HEK293 (cell line): ENCODE results near the gene ITPR3.

ENCODE experiments used
- CTCF ChIA-PET: fragments of 350-600 bp; formaldehyde crosslinking; extraction: SDS; loops from one replicate; lab custom pipeline; 2021; ENCODE audit warnings: antibody characterized with exemption; lab: Yijun Ruan, JAX
- POLR2A ChIA-PET: fragments of 300-600 bp; formaldehyde crosslinking; extraction: SDS; loops from one replicate; lab custom pipeline; 2020; ENCODE audit warnings: antibody characterized with exemption, inconsistent platforms; lab: Yijun Ruan, JAX
- H3K27ac ChIP-seq: fragments of 200-500 bp; sonication (Bioruptor generic); 2 replicates; pipeline ENCODE4 v1.5.1; 2014; ENCODE audit warnings: low read depth, low read length, control low read depth, inconsistent platforms; ENCODE audit errors: extremely low read depth
- H3K36me3 ChIP-seq, 2 experiments: fragments of 200-500 bp in 1 of 2; sonication (Bioruptor generic) in 1 of 2; 1 replicate in 1 of 2; 2 replicates in 1 of 2; pipeline ENCODE4 v1.5.1; 2014 to 2017; ENCODE audit warnings: inconsistent platforms in 2 of 2, low read length in 2 of 2; ENCODE audit not compliant: control insufficient read depth in 2 of 2, insufficient read depth in 1 of 2
- H3K4me1 ChIP-seq: fragments of 200-500 bp; sonication (Bioruptor generic); 2 replicates; pipeline ENCODE4 v1.5.1; 2014; ENCODE audit warnings: mild to moderate bottlenecking, low read length, inconsistent platforms; ENCODE audit not compliant: control insufficient read depth, insufficient read depth
- H3K4me3 ChIP-seq: 2 replicates; pipeline ENCODE4 v1.5.1; 2011; ENCODE audit warnings: low read depth, mild to moderate bottlenecking, control low read depth, low read length, moderate library complexity
- H3K9me3 ChIP-seq: fragments of 200-500 bp; sonication (Bioruptor generic); 2 replicates; pipeline ENCODE4 v1.5.1; 2014; ENCODE audit warnings: low read depth, low read length, inconsistent platforms; ENCODE audit not compliant: control insufficient read depth, insufficient read depth
- EGR2 ChIP-seq: fragments of 450-650 bp; formaldehyde crosslinking; IDR thresholded peaks from 2 replicates; pipeline ENCODE4 v1.5.1; 2016; ENCODE audit warnings: low read depth, missing biosample characterization, missing genetic modification characterization
- HOXA7 ChIP-seq: sonication (generic); formaldehyde crosslinking; IDR thresholded peaks from 2 replicates; pipeline ENCODE4 v1.8.1; 2022; ENCODE audit warnings: missing genetic modification reagents, borderline replicate concordance
- OVOL3 ChIP-seq: fragments of 450-650 bp; formaldehyde crosslinking; IDR thresholded peaks from 2 replicates; pipeline ENCODE4 v1.5.1; 2016; ENCODE audit warnings: missing biosample characterization, missing genetic modification characterization
- SALL2 ChIP-seq: fragments of 450-650 bp; formaldehyde crosslinking; IDR thresholded peaks from 2 replicates; pipeline ENCODE4 v1.5.0; 2017; ENCODE audit warnings: missing biosample characterization, mild to moderate bottlenecking, missing genetic modification characterization, borderline replicate concordance
- ZBTB20 ChIP-seq: fragments of 450-650 bp; formaldehyde crosslinking; IDR thresholded peaks from 2 replicates; pipeline ENCODE4 v1.5.1; 2016; ENCODE audit warnings: missing biosample characterization, missing genetic modification characterization
- ZIC2 ChIP-seq: fragments of 450-650 bp; formaldehyde crosslinking; IDR thresholded peaks from 2 replicates; pipeline ENCODE4 v1.5.1; 2016; ENCODE audit warnings: missing biosample characterization, missing genetic modification characterization
- ZNF138 ChIP-seq: fragments of 450-650 bp; formaldehyde crosslinking; IDR thresholded peaks from 2 replicates; pipeline ENCODE4 v1.5.1; 2016; ENCODE audit warnings: missing biosample characterization, missing genetic modification characterization, borderline replicate concordance
- ZNF175 ChIP-seq: fragments of 450-650 bp; formaldehyde crosslinking; IDR thresholded peaks from 2 replicates; pipeline ENCODE4 v1.5.1; 2016; ENCODE audit warnings: missing biosample characterization, missing genetic modification characterization
- ZNF221 ChIP-seq: fragments of 450-650 bp; formaldehyde crosslinking; IDR thresholded peaks from 2 replicates; pipeline ENCODE4 v1.5.1; 2017; ENCODE audit warnings: missing biosample characterization, missing genetic modification characterization, borderline replicate concordance
- ZNF266 ChIP-seq: fragments of 450-650 bp; formaldehyde crosslinking; IDR thresholded peaks from 2 replicates; pipeline ENCODE4 v1.5.1; 2016; ENCODE audit warnings: missing biosample characterization, missing genetic modification characterization, low read depth
- ZNF433 ChIP-seq: fragments of 450-650 bp; formaldehyde crosslinking; IDR thresholded peaks from 2 replicates; pipeline ENCODE4 v1.5.1; 2016; ENCODE audit warnings: missing biosample characterization, missing genetic modification characterization, low read depth
- ZNF596 ChIP-seq: fragments of 450-650 bp; IDR thresholded peaks from 2 replicates; pipeline ENCODE4 v1.5.0; 2018; ENCODE audit warnings: missing biosample characterization, mild to moderate bottlenecking, missing genetic modification characterization, moderate library complexity
- ZNF623 ChIP-seq: fragments of 450-650 bp; formaldehyde crosslinking; IDR thresholded peaks from 2 replicates; pipeline ENCODE4 v1.5.1; 2016; ENCODE audit warnings: missing biosample characterization, missing genetic modification characterization
- ZNF843 ChIP-seq: fragments of 450-650 bp; formaldehyde crosslinking; IDR thresholded peaks from 2 replicates; pipeline ENCODE4 v1.5.1; 2016; ENCODE audit warnings: missing biosample characterization, missing genetic modification characterization
- TF ChIP-seq, protein P1 (sequence below): fragments of 450-650 bp; formaldehyde crosslinking; IDR thresholded peaks from 2 replicates; pipeline ENCODE4 v1.5.1; 2016; ENCODE audit warnings: missing biosample characterization, missing genetic modification characterization

Gene ITPR3

GRCh38 chr6:33735216-33735615, 114.1 kb downstream of the ITPR3 start:
- no peak overlapping the region for H3K27ac ChIP-seq
- no peaks in the 10 kb centered on the region for H3K36me3 ChIP-seq
- ChIA-PET CTCF (interaction anchor here (0.6 to 1.0 kb wide), 2 partner anchors 36 to 53 kb away, joined by 3 read pairs; no protein-coding TSS in a partner anchor), POLR2A (no interaction called here)
- H3K4me1 ChIP-seq: no peaks in the 10 kb centered on the region
- no peaks in the 10 kb centered on the region for H3K9me3 ChIP-seq
- TF ChIP-seq ZNF433 (tag by site-specific recombination) (no peak), ZNF221 (tag by site-specific recombination) (no peak), ZNF596 (tag by site-specific recombination) (no peak), ZBTB20 (tag by site-specific recombination) (no peak), ZNF623 (no peak), ZNF175 (no peak)
- H3K4me3 ChIP-seq: no peak overlapping the region

- no peaks in the 10 kb centered on the region for H3K4me1 ChIP-seq
- H3K4me3 ChIP-seq: no peak overlapping the region
- POLR2A ChIA-PET: interaction anchor here (1.4 kb wide), 1 partner anchor 26 kb away, joined by 6 read pairs; the partner anchor contains the start of gene UQCC2
- CTCF ChIA-PET: interaction anchor here (0.7 to 1.6 kb wide), 6 partner anchors 9 to 290 kb away, joined by 3 to 5 read pairs (median 4); no protein-coding TSS in a partner anchor
- H3K36me3 ChIP-seq: no peaks in the 10 kb centered on the region
- H3K27ac ChIP-seq: no peak overlapping the region
- no peaks in the 10 kb centered on the region for H3K9me3 ChIP-seq
- peak; percentile 20; the same call in 1 of the 2 replicates for TF ChIP-seq EGR2 (tag by site-specific recombination)
- TF ChIP-seq ZIC2: peak; percentile 43
- TF ChIP-seq ZNF843 (tag by site-specific recombination): no peak
These were observed 116.3 kb downstream of the ITPR3 start for GRCh38 chr6:33737267-33738026.

- H3K4me3 ChIP-seq: no peak overlapping the region
- no peaks in the 10 kb centered on the region for H3K36me3 ChIP-seq
- POLR2A ChIA-PET: interaction anchor here (1.4 kb wide), 1 partner anchor 27 kb away, joined by 6 read pairs; the partner anchor contains the start of gene UQCC2
- H3K27ac ChIP-seq: no peak overlapping the region
- TF ChIP-seq OVOL3: no peak
- TF ChIP-seq, protein P1, sequence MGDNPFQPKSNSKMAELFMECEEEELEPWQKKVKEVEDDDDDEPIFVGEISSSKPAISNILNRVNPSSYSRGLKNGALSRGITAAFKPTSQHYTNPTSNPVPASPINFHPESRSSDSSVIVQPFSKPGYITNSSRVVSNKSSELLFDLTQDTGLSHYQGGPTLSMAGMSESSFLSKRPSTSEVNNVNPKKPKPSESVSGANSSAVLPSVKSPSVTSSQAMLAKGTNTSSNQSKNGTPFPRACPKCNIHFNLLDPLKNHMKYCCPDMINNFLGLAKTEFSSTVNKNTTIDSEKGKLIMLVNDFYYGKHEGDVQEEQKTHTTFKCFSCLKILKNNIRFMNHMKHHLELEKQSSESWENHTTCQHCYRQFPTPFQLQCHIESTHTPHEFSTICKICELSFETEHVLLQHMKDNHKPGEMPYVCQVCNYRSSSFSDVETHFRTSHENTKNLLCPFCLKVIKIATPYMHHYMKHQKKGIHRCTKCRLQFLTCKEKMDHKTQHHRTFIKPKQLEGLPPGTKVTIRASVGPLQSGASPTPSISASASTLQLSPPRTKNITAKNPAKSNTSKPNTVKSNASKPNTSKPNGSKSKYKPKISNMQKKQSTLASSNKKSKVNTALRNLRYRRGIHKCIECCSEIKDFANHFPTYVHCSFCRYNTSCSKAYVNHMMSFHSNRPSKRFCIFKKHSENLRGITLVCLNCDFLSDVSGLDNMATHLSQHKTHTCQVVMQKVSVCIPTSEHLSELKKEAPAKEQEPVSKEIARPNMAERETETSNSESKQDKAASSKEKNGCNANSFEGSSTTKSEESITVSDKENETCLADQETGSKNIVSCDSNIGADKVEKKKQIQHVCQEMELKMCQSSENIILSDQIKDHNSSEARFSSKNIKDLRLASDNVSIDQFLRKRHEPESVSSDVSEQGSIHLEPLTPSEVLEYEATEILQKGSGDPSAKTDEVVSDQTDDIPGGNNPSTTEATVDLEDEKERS (tag by site-specific recombination): no peak
- TF ChIP-seq ZNF266 (tag by site-specific recombination): no peak
- no peak for TF ChIP-seq HOXA7 (CRISPR knock-in tag)
- no peak for TF ChIP-seq SALL2
- no peaks in the 10 kb centered on the region for H3K4me1 ChIP-seq
- no peaks in the 10 kb centered on the region for H3K9me3 ChIP-seq
- CTCF ChIA-PET: interaction anchor here (0.7 to 1.6 kb wide), 4 partner anchors 21 to 290 kb away, joined by 3 to 5 read pairs (median 3); no protein-coding TSS in a partner anchor
These were observed 117.0 kb downstream of the ITPR3 start for GRCh38 chr6:33738153-33738552.

- no peak overlapping the region for H3K27ac ChIP-seq
- no peaks in the 10 kb centered on the region for H3K9me3 ChIP-seq
- POLR2A ChIA-PET: no interaction called here
- TF ChIP-seq ZIC2 (peak; percentile 98), ZNF138 (tag by site-specific recombination) (no peak)
- CTCF ChIA-PET: interaction anchor here (1.1 to 1.6 kb wide), 2 partner anchors 38 to 289 kb away, joined by 3 read pairs; no protein-coding TSS in a partner anchor
- H3K36me3 ChIP-seq: no peaks in the 10 kb centered on the region
- H3K4me1 ChIP-seq: peaks cover under 1% of the 10 kb centered on the region; the same call in 1 of the 2 replicates
- H3K4me3 ChIP-seq: no peak overlapping the region
These were observed 117.8 kb downstream of the ITPR3 start for GRCh38 chr6:33738879-33739278.
